IMR-90 (cell line): ENCODE measurements around the gene AUTS2. TPM values are rescaled to one million over a fixed set of nuclear protein-coding genes. Genes with fewer than 3 reads are reported as not detected.
A peak's percentile ranks its signal among the peaks of the same experiment; 100 is the strongest.

Experiments
- ATAC-seq: fragments of 200-7000 bp; cut with Tn5 transposase; 2 replicates; pipeline ENCODE4 v1.9.1; 2020; ENCODE audit warnings: low read depth, mild to moderate bottlenecking, moderate library complexity
- BruUV-seq: library from RNA; stranded (reverse); fragments of 400-500 nt; replicated peaks from 2 replicates; lab custom pipeline; 2021; lab: Mats Ljungman, UMichigan
- CTCF ChIA-PET: fragments of 300-600 bp; formaldehyde crosslinking; extraction: SDS; loops from one replicate; lab custom pipeline; 2021; ENCODE audit warnings: antibody characterized with exemption; lab: Yijun Ruan, JAX
- POLR2A ChIA-PET: fragments of 300-600 bp; sonication (Branson Sonifier 250); formaldehyde crosslinking; loops from one replicate; lab custom pipeline; 2022; ENCODE audit warnings: antibody characterized with exemption; ENCODE audit not compliant: unreplicated experiment; lab: Charles Lee
- DNase-seq: peaks from one replicate; pipeline ENCODE4 v3.0.0; 2013
- H2AFZ ChIP-seq: replicated peaks from 2 replicates; pipeline ENCODE3; 2013; ENCODE audit warnings: low read length, mild to moderate bottlenecking; ENCODE audit not compliant: poor library complexity
- H2AK5ac ChIP-seq: 2 replicates; pipeline ENCODE4 v1.6.1; 2013; ENCODE audit warnings: low read depth, low read length, inconsistent platforms
- H2AK9ac ChIP-seq: replicated peaks from 2 replicates; pipeline ENCODE3; 2013; ENCODE audit warnings: mild to moderate bottlenecking, low read depth, low read length, moderate library complexity; ENCODE audit not compliant: poor library complexity
- H2BK120ac ChIP-seq: 2 replicates; pipeline ENCODE4 v1.6.1; 2013; ENCODE audit warnings: low read depth, low read length, inconsistent platforms
- H2BK15ac ChIP-seq: 3 replicates; pipeline ENCODE4 v1.6.1; 2013; ENCODE audit warnings: low read depth, low read length, inconsistent platforms
- H2BK20ac ChIP-seq: 2 replicates; pipeline ENCODE4 v1.6.1; 2013; ENCODE audit warnings: low read depth, mild to moderate bottlenecking, inconsistent platforms, low read length, moderate library complexity
- H2BK5ac ChIP-seq: 2 replicates; pipeline ENCODE4 v1.6.1; 2013; ENCODE audit warnings: mild to moderate bottlenecking, low read depth, low read length, inconsistent platforms; ENCODE audit not compliant: poor library complexity, severe bottlenecking
- H3K14ac ChIP-seq: replicated peaks from 2 replicates; pipeline ENCODE4 v1.6.1; 2013; ENCODE audit warnings: low read depth, low read length, inconsistent platforms
- H3K18ac ChIP-seq: 2 replicates; pipeline ENCODE4 v1.6.1; 2013; ENCODE audit warnings: low read depth, low read length, control low read depth
- H3K23ac ChIP-seq: 2 replicates; pipeline ENCODE4 v1.6.1; 2013; ENCODE audit warnings: low read depth, low read length, inconsistent platforms
- H3K27ac ChIP-seq: 2 replicates; pipeline ENCODE4 v1.5.1; 2013; ENCODE audit warnings: mild to moderate bottlenecking, control low read depth, low read length; ENCODE audit not compliant: insufficient read depth
- H3K27me3 ChIP-seq: 2 replicates; pipeline ENCODE4 v1.6.1; 2013; ENCODE audit warnings: low read length; ENCODE audit not compliant: control insufficient read depth, insufficient read depth
- H3K36me3 ChIP-seq: 2 replicates; pipeline ENCODE4 v1.6.1; 2013; ENCODE audit warnings: low read length, mixed read lengths; ENCODE audit not compliant: control insufficient read depth, insufficient read depth
- H3K4ac ChIP-seq: 2 replicates; pipeline ENCODE4 v1.6.1; 2013; ENCODE audit warnings: low read depth, low read length, inconsistent platforms
- H3K4me1 ChIP-seq: 2 replicates; pipeline ENCODE4 v1.6.1; 2013; ENCODE audit warnings: low read length, mixed read lengths; ENCODE audit not compliant: control insufficient read depth, insufficient read depth
- H3K4me2 ChIP-seq: 2 replicates; pipeline ENCODE4 v1.6.1; 2013; ENCODE audit warnings: low read depth, mild to moderate bottlenecking, control low read depth, low read length, moderate library complexity
- H3K4me3 ChIP-seq: 2 replicates; pipeline ENCODE4 v1.5.1; 2013; ENCODE audit warnings: low read depth, mild to moderate bottlenecking, control low read depth, low read length, moderate library complexity; ENCODE audit not compliant: insufficient read depth
- H3K56ac ChIP-seq: 2 replicates; pipeline ENCODE4 v1.6.1; 2013; ENCODE audit warnings: low read length, inconsistent platforms; ENCODE audit not compliant: insufficient read depth; ENCODE audit errors: extremely low read depth
- H3K79me1 ChIP-seq, 2 experiments: 2 replicates each; pipeline ENCODE4 v1.6.1; 2013; ENCODE audit warnings: low read length in 2 of 2, inconsistent platforms in 1 of 2, low read depth in 1 of 2
- H3K9ac ChIP-seq: 2 replicates; pipeline ENCODE4 v1.6.1; 2013; ENCODE audit warnings: low read depth, low read length, control low read depth
- H3K9me1 ChIP-seq: 2 replicates; pipeline ENCODE4 v1.6.1; 2013; ENCODE audit warnings: low read length, inconsistent platforms; ENCODE audit not compliant: insufficient read depth
- H3K9me3 ChIP-seq: 2 replicates; pipeline ENCODE4 v1.6.1; 2013; ENCODE audit warnings: low read length; ENCODE audit not compliant: control insufficient read depth, insufficient read depth
- H4K20me1 ChIP-seq: 2 replicates; pipeline ENCODE4 v1.6.1; 2013; ENCODE audit warnings: low read length, inconsistent platforms; ENCODE audit not compliant: insufficient read depth
- H4K5ac ChIP-seq: 2 replicates; pipeline ENCODE4 v1.6.1; 2013; ENCODE audit warnings: mild to moderate bottlenecking, low read depth, low read length, control low read depth
- H4K8ac ChIP-seq, 2 experiments: 2 replicates each; pipeline ENCODE4 v1.6.1; 2013; ENCODE audit warnings: low read depth in 2 of 2, low read length in 2 of 2, control low read depth in 1 of 2, inconsistent platforms in 1 of 2
- H4K91ac ChIP-seq: 2 replicates; pipeline ENCODE4 v1.6.1; 2013; ENCODE audit warnings: low read depth, low read length, inconsistent platforms; ENCODE audit not compliant: insufficient read depth
- CEBPB ChIP-seq: IDR thresholded peaks from 2 replicates; pipeline ENCODE4 v1.6.1; 2012; ENCODE audit warnings: low read depth, low read length, improper control_type of control experiment
- FOS ChIP-seq: fragments of 150-350 bp; IDR thresholded peaks from 2 replicates; pipeline ENCODE4 v1.6.1; 2016; ENCODE audit warnings: low read depth, low read length
- WGBS, 2 experiments: methylation state at CpG; one replicate each; pipeline versions ENCODE4 v1.1.5 to v1.1.7; 2013; ENCODE audit warnings: missing lambda C conversion rate in 2 of 2; ENCODE audit not compliant: insufficient read length in 1 of 2; ENCODE audit errors: extremely low coverage in 2 of 2; 5-methylcytosine and 5-hydroxymethylcytosine counted together
- dilution Hi-C: fragments of 300-500 bp; cut with HindIII; formaldehyde crosslinking; loops from one replicate; pipeline ENCODE4 v1.14.3; 2018; ENCODE audit warnings: low sequenced_read_pairs; ENCODE audit not compliant: unreplicated experiment
- in situ Hi-C: fragments of 300-500 bp; cut with MboI; formaldehyde crosslinking; loops from 3 replicates; pipeline ENCODE4 v1.14.3; 2019; ENCODE audit warnings: low sequenced_read_pairs, inconsistent platforms, mixed read lengths
- intact Hi-C: fragments of 100-400 bp; cut with micrococcal nuclease; formaldehyde crosslinking; loops from 2 replicates; pipeline ENCODE4 v1.10.0; 2022
- polyA plus RNA-seq, 3 experiments: library from polyadenylated mRNA; depleted of rRNA; stranded (reverse); fragments of >200 nt; gene quantifications; 2 replicates each; pipeline ENCODE4 v1.2.3, GENCODE V29; 2012; ENCODE audit warnings: low replicate concordance in 1 of 3
- total RNA-seq: library from RNA; depleted of rRNA; stranded (reverse); fragments of >200 nt; gene quantifications from 2 replicates; pipeline ENCODE4 v1.2.3, GENCODE V29; 2012

The AUTS2 gene
- total and polyA plus RNA-seq, 2 of the 4 experiments (the other 2 are of a cell fraction) = 0.90 to 3.0 TPM

GRCh38 chr7:70733090-70733489, 1134.8 kb downstream of the AUTS2 start:
- no peak overlapping the region for H4K91ac ChIP-seq
- dilution Hi-C loops (no loop called here), in situ Hi-C loops (no loop called here), intact Hi-C loops (no loop called here)
- no peak overlapping the region for H2BK120ac ChIP-seq
- peak; percentile 72 for DNase-seq
- no peak overlapping the region for H3K27ac ChIP-seq
- no peak overlapping the region for H3K4me3 ChIP-seq
- H3K14ac ChIP-seq = no peak overlapping the region
- H3K9me3 ChIP-seq = no peaks in the 10 kb centered on the region
- H3K4me2 ChIP-seq = no peak overlapping the region
- H3K56ac ChIP-seq = no peak overlapping the region
- CTCF ChIA-PET = no interaction called here
- peaks cover 0 to 17% of the 10 kb centered on the region in 2 experiments; a peak in 1 of 4 replicates for H3K79me1 ChIP-seq
- no peak overlapping the region for H3K4ac ChIP-seq
- H4K8ac ChIP-seq = no peak overlapping the region
- H3K23ac ChIP-seq = no peak overlapping the region
- no peak overlapping the region for H2AK9ac ChIP-seq
- no peak overlapping the region for H2BK5ac ChIP-seq
- H4K5ac ChIP-seq = no peak overlapping the region
- peaks cover 4% of the 10 kb centered on the region for H3K4me1 ChIP-seq
- WGBS, 2 experiments = no CpG with 5 or more reads among the region's 2 CpGs
- POLR2A ChIA-PET = no interaction called here
- no peaks in the 10 kb centered on the region for H3K27me3 ChIP-seq
- H3K9me1 ChIP-seq = peaks cover 3% of the 10 kb centered on the region; the same call in 1 of the 2 replicates
- H3K18ac ChIP-seq = no peak overlapping the region
- no TSS peak for BruUV-seq
- peak; percentile 79 for ATAC-seq
- H2BK15ac ChIP-seq = no peak overlapping the region
- no peak overlapping the region for H2BK20ac ChIP-seq
- no peak overlapping the region for H2AFZ ChIP-seq
- H2AK5ac ChIP-seq = no peak overlapping the region
- H3K9ac ChIP-seq = no peak overlapping the region
- peaks cover 8% of the 10 kb centered on the region; the same call in 1 of the 2 replicates for H4K20me1 ChIP-seq
- TF ChIP-seq CEBPB (peak; percentile 49; the same call in 1 of the 2 replicates), FOS (no peak)
- H3K36me3 ChIP-seq = no peaks in the 10 kb centered on the region
